Measurements from ENCODE around the gene B4GALNT4. TPM values are rescaled to one million over a fixed set of nuclear protein-coding genes. Genes with fewer than 3 reads are reported as not detected.

The B4GALNT4 gene
- total RNA-seq, 2 donors from 2014 or later, result 1.6 to 2.0 TPM

GRCh38 chr11:365831-366230, 3.5 kb upstream of the B4GALNT4 start:
- intact Hi-C loops (cut with DNase I), result no loop called here
- H3K27ac ChIP-seq, result no peak overlapping the region
- H3K27me3 ChIP-seq, result peaks cover 20% of the 10 kb centered on the region
- H3K36me3 ChIP-seq, result no peaks in the 10 kb centered on the region
- H3K9ac ChIP-seq (ENCODE audit: low read depth in 2 of 2, low read length in 2 of 2), result no peak overlapping the region
- no peak for DNase-seq
- no peaks in the 10 kb centered on the region for H3K4me1 ChIP-seq
- H3K4me3 ChIP-seq, result no peak overlapping the region
- TF ChIP-seq, protein P1, sequence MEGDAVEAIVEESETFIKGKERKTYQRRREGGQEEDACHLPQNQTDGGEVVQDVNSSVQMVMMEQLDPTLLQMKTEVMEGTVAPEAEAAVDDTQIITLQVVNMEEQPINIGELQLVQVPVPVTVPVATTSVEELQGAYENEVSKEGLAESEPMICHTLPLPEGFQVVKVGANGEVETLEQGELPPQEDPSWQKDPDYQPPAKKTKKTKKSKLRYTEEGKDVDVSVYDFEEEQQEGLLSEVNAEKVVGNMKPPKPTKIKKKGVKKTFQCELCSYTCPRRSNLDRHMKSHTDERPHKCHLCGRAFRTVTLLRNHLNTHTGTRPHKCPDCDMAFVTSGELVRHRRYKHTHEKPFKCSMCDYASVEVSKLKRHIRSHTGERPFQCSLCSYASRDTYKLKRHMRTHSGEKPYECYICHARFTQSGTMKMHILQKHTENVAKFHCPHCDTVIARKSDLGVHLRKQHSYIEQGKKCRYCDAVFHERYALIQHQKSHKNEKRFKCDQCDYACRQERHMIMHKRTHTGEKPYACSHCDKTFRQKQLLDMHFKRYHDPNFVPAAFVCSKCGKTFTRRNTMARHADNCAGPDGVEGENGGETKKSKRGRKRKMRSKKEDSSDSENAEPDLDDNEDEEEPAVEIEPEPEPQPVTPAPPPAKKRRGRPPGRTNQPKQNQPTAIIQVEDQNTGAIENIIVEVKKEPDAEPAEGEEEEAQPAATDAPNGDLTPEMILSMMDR (IDR thresholded peaks at IDR 0.05), result no peak
- H3K9me3 ChIP-seq, result no peaks in the 10 kb centered on the region

DNA sequence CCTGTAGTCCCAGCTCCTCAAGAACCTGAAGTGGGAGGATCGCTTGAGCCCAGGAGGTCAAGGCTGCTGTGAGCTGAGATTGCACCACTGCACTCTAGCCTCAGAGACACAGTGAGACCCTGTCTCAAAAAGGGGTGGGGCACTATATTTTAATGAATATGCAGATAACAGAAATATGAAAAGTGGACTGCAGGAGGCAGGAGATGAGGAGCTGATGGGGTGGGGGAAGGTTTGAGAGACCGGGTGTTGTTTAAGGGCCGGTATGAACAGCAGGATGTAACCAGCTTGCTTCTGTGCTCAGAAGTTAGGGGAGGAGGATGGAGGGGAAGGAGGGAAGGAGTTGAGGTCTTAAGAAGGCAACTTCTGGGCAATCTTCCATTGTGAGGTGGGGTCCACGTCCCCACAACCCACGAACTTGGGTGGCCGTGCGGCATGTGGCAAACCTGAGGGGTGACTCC, 1.3 kb upstream of the B4GALNT4 start:
- no peak overlapping the region for H3K4me3 ChIP-seq
- H3K9me3 ChIP-seq, result no peaks in the 10 kb centered on the region
- H3K4me1 ChIP-seq, result no peaks in the 10 kb centered on the region
- no peak overlapping the region for H3K27ac ChIP-seq
- no peak for DNase-seq
- TF ChIP-seq, protein P1 (IDR thresholded peaks at IDR 0.05), result no peak
- peaks cover 22% of the 10 kb centered on the region for H3K27me3 ChIP-seq
- intact Hi-C loops (cut with DNase I), result no loop called here
- H3K36me3 ChIP-seq, result no peaks in the 10 kb centered on the region
- H3K9ac ChIP-seq (ENCODE audit: low read depth in 2 of 2, low read length in 2 of 2), result no peak overlapping the region

DNA sequence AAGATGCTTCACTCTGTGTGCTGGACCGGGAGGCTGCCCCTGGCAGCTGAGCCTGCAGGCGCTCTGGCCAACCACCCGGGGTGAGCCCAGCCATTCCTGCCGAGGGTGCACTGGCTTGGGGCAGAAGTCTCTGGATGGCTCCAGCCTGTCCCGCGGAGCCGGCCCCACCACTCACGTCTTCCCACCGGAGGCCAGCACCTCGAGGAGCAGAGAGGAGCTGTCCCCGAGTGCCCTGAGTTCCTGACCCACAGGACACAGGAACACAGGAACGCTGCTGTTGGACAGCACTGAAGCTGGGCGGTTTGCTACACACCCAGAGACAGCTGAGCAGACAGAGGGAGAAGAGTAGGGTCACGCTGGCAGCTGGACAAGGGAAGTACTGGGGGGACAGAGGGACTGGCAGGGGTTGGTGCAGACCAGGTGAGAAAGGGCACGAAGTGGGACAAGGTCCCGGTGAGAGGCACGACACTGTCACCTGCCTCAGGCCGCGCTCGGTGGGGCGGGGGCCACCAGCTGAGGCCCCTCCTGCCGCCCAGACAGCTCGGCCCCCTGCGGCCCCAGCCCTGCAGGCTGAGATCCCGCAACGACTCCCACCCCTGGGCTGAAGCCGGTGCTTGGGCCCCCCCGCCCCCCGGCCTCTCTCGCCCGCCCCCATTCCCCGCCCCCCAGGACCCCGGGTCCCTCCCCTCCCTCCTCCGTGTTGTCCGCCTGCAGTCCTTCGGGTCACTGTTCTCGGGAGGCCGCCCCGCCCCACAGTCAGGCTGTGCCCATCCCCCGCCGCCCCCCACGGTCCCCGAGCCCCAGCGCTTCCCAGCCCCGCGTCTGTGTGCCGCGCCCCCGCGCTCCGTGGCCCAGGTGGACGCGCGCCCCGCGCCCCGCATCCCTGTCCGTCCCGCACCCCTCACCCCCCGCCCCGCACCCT, 624 bp upstream of the B4GALNT4 start:
- H3K27me3 ChIP-seq, result peaks cover 22% of the 10 kb centered on the region
- intact Hi-C loops (cut with DNase I), result no loop called here
- DNase-seq, result no peak

GRCh38 chr11:370070-370941, 1.0 kb downstream of the B4GALNT4 start:
- Histone ChIP-seq H3K27ac (no peak overlapping the region), H3K9ac (ENCODE audit: low read depth in 2 of 2, low read length in 2 of 2) (no peak overlapping the region), H3K27me3 (peaks cover 22% of the 10 kb centered on the region), H3K4me3 (no peak overlapping the region), H3K4me1 (no peaks in the 10 kb centered on the region), H3K36me3 (no peaks in the 10 kb centered on the region), H3K9me3 (no peaks in the 10 kb centered on the region)
- TF ChIP-seq, protein P1 (IDR thresholded peaks at IDR 0.05), result no peak
- DNase-seq, result no peak
- intact Hi-C loops (cut with DNase I), result no loop called here

More for the DNA sequence above, 624 bp upstream of the B4GALNT4 start:
- no peak overlapping the region for H3K4me3 ChIP-seq
- TF ChIP-seq, protein P1 (IDR thresholded peaks at IDR 0.05), result no peak
- H3K9me3 ChIP-seq, result no peaks in the 10 kb centered on the region
- no peak overlapping the region for H3K9ac ChIP-seq (ENCODE audit: low read depth in 2 of 2, low read length in 2 of 2)
- H3K27ac ChIP-seq, result no peak overlapping the region
- no peaks in the 10 kb centered on the region for H3K36me3 ChIP-seq
- H3K4me1 ChIP-seq, result no peaks in the 10 kb centered on the region

DNA sequence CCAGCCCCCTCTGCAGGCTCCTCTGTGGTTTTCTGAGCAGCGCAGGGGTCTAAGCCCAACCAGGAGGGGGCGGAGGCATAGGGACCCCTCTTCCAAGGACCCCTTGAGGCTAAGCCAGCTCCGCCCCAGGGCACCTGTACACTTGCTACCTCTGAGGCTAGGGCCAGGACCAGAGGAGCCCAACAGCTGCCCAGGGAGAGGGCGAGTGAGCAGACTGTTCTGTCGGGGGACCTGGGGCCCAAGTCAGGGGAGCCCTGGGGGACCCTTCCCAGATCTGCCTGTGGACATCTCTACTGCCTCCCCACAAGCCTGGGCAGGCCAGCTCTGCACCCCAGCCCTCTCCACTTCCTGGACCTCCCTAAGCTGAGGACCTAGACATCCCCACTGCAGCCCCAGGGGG, 1.8 kb downstream of the B4GALNT4 start:
- no peaks in the 10 kb centered on the region for H3K4me1 ChIP-seq
- DNase-seq, result no peak
- H3K9me3 ChIP-seq, result no peaks in the 10 kb centered on the region
- no peak overlapping the region for H3K9ac ChIP-seq (ENCODE audit: low read depth in 2 of 2, low read length in 2 of 2)
- H3K36me3 ChIP-seq, result no peaks in the 10 kb centered on the region
- intact Hi-C loops (cut with DNase I), result no loop called here
- H3K27ac ChIP-seq, result no peak overlapping the region
- H3K27me3 ChIP-seq, result peaks cover 22% of the 10 kb centered on the region
- TF ChIP-seq, protein P1 (IDR thresholded peaks at IDR 0.05), result no peak
- H3K4me3 ChIP-seq, result no peak overlapping the region
